GM12878 (cell line): ENCODE measurements around the gene ANKRD13A.
"Not testable (repeated sequence)": the region's sequence is repeated elsewhere in the genome, so short reads cannot be mapped to it uniquely, and the experiment has no call there.

Source experiments
- CUX1 ChIP-seq: IDR thresholded peaks from 2 replicates; pipeline ENCODE4 v1.6.1; 2012; ENCODE audit warnings: improper control_type of control experiment, low read depth, low read length; ENCODE audit not compliant: insufficient replicate concordance
- EED ChIP-seq: sonication (generic); IDR thresholded peaks from 2 replicates; pipeline ENCODE4 v1.6.1; 2016; ENCODE audit warnings: antibody characterized with exemption, low read depth
- EZH2 ChIP-seq: IDR thresholded peaks from 2 replicates; pipeline ENCODE4 v1.6.1; 2012; ENCODE audit warnings: low read depth, mild to moderate bottlenecking, control low read depth, inconsistent platforms, low read length, borderline replicate concordance; ENCODE audit not compliant: control insufficient read depth
- FOS ChIP-seq: IDR thresholded peaks from 3 replicates; pipeline ENCODE4 v1.6.1; 2011; ENCODE audit warnings: borderline replicate concordance; ENCODE audit not compliant: insufficient read length; ENCODE audit errors: extremely low read depth
- NR2C2 ChIP-seq: IDR thresholded peaks from 2 replicates; pipeline ENCODE4 v1.6.1; 2011; ENCODE audit warnings: borderline replicate concordance, low read depth; ENCODE audit not compliant: control insufficient read depth, insufficient read length
- NRF1 ChIP-seq: conservative IDR thresholded peaks from 2 replicates; pipeline ENCODE4 v1.6.1; 2011; ENCODE audit warnings: mild to moderate bottlenecking, low read depth, low read length, improper control_type of control experiment
- SMARCA5 ChIP-seq: fragments of 450-650 bp; IDR thresholded peaks from 2 replicates; pipeline ENCODE4 v1.6.1; 2017; ENCODE audit warnings: mild to moderate bottlenecking
- SUZ12 ChIP-seq: fragments of 200-600 bp; sonication (generic); IDR thresholded peaks from one replicate; pipeline ENCODE4 v1.6.1; 2018; ENCODE audit warnings: antibody characterized with exemption, mild to moderate bottlenecking; ENCODE audit not compliant: unreplicated experiment
- ZBTB33 ChIP-seq: fragments of 450-650 bp; IDR thresholded peaks from 2 replicates; pipeline ENCODE4 v1.6.1; 2017; ENCODE audit warnings: mild to moderate bottlenecking
- TF ChIP-seq, protein P1 (sequence below), 3 experiments: IDR thresholded peaks in 2 of 3; conservative IDR thresholded peaks in 1 of 3; 2 replicates each; pipeline ENCODE4 v1.5.1; 2011; ENCODE audit warnings: low read depth in 3 of 3, low read length in 3 of 3, mild to moderate bottlenecking in 3 of 3, control low read depth in 2 of 3, moderate library complexity in 2 of 3, inconsistent platforms in 1 of 3, mixed read lengths in 1 of 3; ENCODE audit not compliant: control insufficient read depth in 2 of 3, insufficient read depth in 1 of 3; ENCODE audit errors: extremely low read depth in 1 of 3

- TF ChIP-seq CUX1, EZH2, SMARCA5, FOS, NR2C2, NRF1, ZBTB33, SUZ12, EED: not testable (repeated sequence)
- TF ChIP-seq, protein P1, sequence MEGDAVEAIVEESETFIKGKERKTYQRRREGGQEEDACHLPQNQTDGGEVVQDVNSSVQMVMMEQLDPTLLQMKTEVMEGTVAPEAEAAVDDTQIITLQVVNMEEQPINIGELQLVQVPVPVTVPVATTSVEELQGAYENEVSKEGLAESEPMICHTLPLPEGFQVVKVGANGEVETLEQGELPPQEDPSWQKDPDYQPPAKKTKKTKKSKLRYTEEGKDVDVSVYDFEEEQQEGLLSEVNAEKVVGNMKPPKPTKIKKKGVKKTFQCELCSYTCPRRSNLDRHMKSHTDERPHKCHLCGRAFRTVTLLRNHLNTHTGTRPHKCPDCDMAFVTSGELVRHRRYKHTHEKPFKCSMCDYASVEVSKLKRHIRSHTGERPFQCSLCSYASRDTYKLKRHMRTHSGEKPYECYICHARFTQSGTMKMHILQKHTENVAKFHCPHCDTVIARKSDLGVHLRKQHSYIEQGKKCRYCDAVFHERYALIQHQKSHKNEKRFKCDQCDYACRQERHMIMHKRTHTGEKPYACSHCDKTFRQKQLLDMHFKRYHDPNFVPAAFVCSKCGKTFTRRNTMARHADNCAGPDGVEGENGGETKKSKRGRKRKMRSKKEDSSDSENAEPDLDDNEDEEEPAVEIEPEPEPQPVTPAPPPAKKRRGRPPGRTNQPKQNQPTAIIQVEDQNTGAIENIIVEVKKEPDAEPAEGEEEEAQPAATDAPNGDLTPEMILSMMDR (IDR thresholded peaks at IDR 0.05 in 2 of 3, conservative IDR thresholded peaks at IDR 0.05 in 1 of 3; ENCODE audit: control insufficient read depth in 2 of 3, extremely low read depth in 1 of 3, insufficient read depth in 1 of 3, low read depth in 3 of 3, low read length in 3 of 3) = not testable (repeated sequence)
Measured at GRCh38 chr12:110088216-110088615, 89.0 kb downstream of the ANKRD13A start.
